ENCODE measurements around the gene PRPF4. TPM values are rescaled to one million over a fixed set of nuclear protein-coding genes. Genes with fewer than 3 reads are reported as not detected.
A peak's percentile ranks its signal among the peaks of the same experiment; 100 is the strongest.
"Not testable (repeated sequence)": the region's sequence is repeated elsewhere in the genome, so short reads cannot be mapped to it uniquely, and the experiment has no call there.

PRPF4 gene
- total RNA-seq, 1 experiment from 2014 or later = 32.4 TPM

DNA sequence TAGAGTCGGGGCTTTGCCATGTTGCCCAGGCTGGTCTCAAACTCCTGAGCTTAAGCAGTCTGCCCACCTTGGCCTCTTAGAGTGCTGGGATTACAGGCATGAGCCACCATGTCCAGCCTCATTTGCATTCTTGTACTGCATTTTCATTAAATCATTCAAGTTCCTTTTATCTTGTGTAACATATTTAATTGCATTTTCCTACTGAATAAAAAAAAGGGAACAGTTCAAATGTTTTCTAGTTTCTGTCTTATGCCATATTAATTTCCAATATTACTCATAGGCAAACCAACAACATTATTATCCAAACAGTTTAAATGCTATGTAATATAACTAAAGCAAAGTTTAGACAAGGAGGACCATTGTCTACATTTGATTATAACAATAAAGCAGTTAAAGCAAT lies 48.0 kb upstream of the PRPF4 start (continued):
- TF ChIP-seq HMGA2 (CRISPR knock-in tag; IDR thresholded peaks at IDR 0.05) (no peak), JUN (CRISPR knock-in tag; IDR thresholded peaks at IDR 0.05) (no peak), ATF1 (CRISPR knock-in tag; IDR thresholded peaks at IDR 0.05) (no peak), NFE2L1 (CRISPR knock-in tag; IDR thresholded peaks at IDR 0.05) (no peak), ATF6 (CRISPR knock-in tag; IDR thresholded peaks at IDR 0.05) (no peak), CREB1 (CRISPR knock-in tag; IDR thresholded peaks at IDR 0.05) (no peak)

- DNase-seq (ENCODE audit: low spot score) (no peak), ATAC-seq (no peak)
- no peak overlapping the region for H3K27ac Mint-ChIP-seq
- no peak for TF ChIP-seq PRRX2 (CRISPR knock-in tag; IDR thresholded peaks at IDR 0.05)
- TF ChIP-seq GABPB1 (CRISPR knock-in tag; IDR thresholded peaks at IDR 0.05) = peak; percentile 43; the same call in 1 of the 2 replicates
- H3K4me3 Mint-ChIP-seq = no peak overlapping the region
- CTCF ChIA-PET = no interaction called here
- no peaks in the 10 kb centered on the region for H3K27me3 Mint-ChIP-seq (ENCODE audit: low read depth)
- H3K4me1 Mint-ChIP-seq = 0 out of 2 replicates have a peak, but pooled peaks cover 1% of the 10 kb centered on the region
- no peaks in the 10 kb centered on the region for H3K9me3 Mint-ChIP-seq
- H3K36me3 Mint-ChIP-seq = peaks cover 6% of the 10 kb centered on the region
- POLR2A ChIA-PET = no interaction called here
Measured at GRCh38 chr9:113228130-113228665, 47.3 kb upstream of the PRPF4 start.

DNA sequence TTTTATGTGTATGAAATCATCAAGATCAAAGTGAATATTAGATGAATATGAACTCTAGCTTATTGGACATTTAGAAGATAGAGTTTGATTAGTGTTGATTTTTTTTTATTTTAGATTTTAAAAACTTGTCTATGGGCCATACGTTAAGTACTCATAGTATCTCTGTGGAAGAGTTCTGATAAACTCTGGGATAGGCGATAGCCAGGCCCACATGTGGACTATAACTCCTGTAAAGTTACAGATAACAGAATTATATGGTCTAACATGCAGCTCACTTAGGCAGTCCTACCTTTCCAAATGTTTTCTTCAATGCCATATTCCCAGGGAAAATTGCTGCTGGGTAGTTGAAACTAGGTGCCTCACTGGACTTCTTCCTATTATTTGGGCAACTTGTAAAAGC lies 43.8 kb upstream of the PRPF4 start:
- H3K36me3 Mint-ChIP-seq = no peaks in the 10 kb centered on the region
- ATAC-seq = no peak
- POLR2A ChIA-PET = interaction anchor here (0.7 kb wide), 1 partner anchor 23 kb away, joined by 4 read pairs; no protein-coding TSS in a partner anchor
- TF ChIP-seq ZNF396 (CRISPR knock-in tag; IDR thresholded peaks at IDR 0.05; ENCODE audit: borderline replicate concordance) (no peak), CBFB (CRISPR knock-in tag; IDR thresholded peaks at IDR 0.05; ENCODE audit: low read depth) (no peak), E2F4 (CRISPR knock-in tag; IDR thresholded peaks at IDR 0.05; ENCODE audit: borderline replicate concordance, low read depth) (no peak), NR2C2 (CRISPR knock-in tag; IDR thresholded peaks at IDR 0.05) (no peak), MYBL2 (CRISPR knock-in tag; IDR thresholded peaks at IDR 0.05) (no peak), TP53 (CRISPR knock-in tag; IDR thresholded peaks at IDR 0.05) (no peak), SP1 (CRISPR knock-in tag; conservative IDR thresholded peaks at IDR 0.05) (no peak), ZNF263 (CRISPR knock-in tag; IDR thresholded peaks at IDR 0.05; ENCODE audit: low read depth) (no peak), ZBTB43 (CRISPR knock-in tag; IDR thresholded peaks at IDR 0.05) (no peak), GTF2I (CRISPR knock-in tag; conservative IDR thresholded peaks at IDR 0.05) (no peak), ETV6 (CRISPR knock-in tag; IDR thresholded peaks at IDR 0.05) (no peak), GABPB1 (CRISPR knock-in tag; IDR thresholded peaks at IDR 0.05) (no peak)
- TF ChIP-seq, protein P1, sequence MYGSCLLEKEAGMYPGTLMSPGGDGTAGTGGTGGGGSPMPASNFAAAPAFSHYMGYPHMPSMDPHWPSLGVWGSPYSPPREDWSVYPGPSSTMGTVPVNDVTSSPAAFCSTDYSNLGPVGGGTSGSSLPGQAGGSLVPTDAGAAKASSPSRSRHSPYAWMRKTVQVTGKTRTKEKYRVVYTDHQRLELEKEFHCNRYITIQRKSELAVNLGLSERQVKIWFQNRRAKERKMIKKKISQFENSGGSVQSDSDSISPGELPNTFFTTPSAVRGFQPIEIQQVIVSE (CRISPR knock-in tag; IDR thresholded peaks at IDR 0.05; ENCODE audit: borderline replicate concordance) = no peak
- H3K9me3 Mint-ChIP-seq = no peaks in the 10 kb centered on the region
- CTCF ChIA-PET = no interaction called here
- H3K4me1 Mint-ChIP-seq = no peaks in the 10 kb centered on the region
- no peak overlapping the region for H3K4me3 Mint-ChIP-seq
- no peak for DNase-seq (ENCODE audit: low spot score)
- H3K27me3 Mint-ChIP-seq (ENCODE audit: low read depth) = no peaks in the 10 kb centered on the region
- no peak overlapping the region for H3K27ac Mint-ChIP-seq

GRCh38 chr9:113235701-113236255 lies 39.7 kb upstream of the PRPF4 start:
- CTCF ChIA-PET; DNase-seq (ENCODE audit: low spot score); POLR2A ChIA-PET; H3K9me3 Mint-ChIP-seq; H3K4me3 Mint-ChIP-seq; H3K27ac Mint-ChIP-seq; H3K36me3 Mint-ChIP-seq; ATAC-seq; H3K27me3 Mint-ChIP-seq (ENCODE audit: low read depth); H3K4me1 Mint-ChIP-seq: not testable (repeated sequence)

Data from WTC11 (cell line).